GM15510 (cell line): Measurements from ENCODE around the gene ARL5A.

Experiments used
- POLR2A ChIP-seq: IDR thresholded peaks from 3 replicates; pipeline ENCODE4 v1.6.1; 2011; ENCODE audit warnings: borderline replicate concordance; ENCODE audit not compliant: insufficient read length; ENCODE audit errors: extremely low read depth

ARL5A gene

DNA sequence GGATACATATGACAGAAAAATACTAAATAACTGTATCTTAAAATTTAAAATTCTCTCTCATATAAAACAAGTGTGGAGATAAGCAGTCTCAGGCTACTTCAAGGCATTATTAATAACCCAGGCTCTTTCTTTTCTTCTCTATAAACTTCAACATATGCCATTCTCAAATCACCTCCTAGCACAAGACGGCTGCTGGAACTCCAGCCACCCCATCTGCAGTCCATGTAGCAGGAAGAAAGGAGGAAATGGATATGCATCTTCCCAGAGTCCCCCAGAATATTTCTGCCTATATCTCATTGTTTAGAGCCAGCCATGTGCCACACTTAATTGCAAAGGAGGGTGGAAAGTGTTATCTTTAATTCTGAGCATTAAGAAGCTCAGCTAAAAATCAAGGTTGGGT, 58.6 kb downstream of the ARL5A start:
- TF ChIP-seq POLR2A, result no peak

DNA sequence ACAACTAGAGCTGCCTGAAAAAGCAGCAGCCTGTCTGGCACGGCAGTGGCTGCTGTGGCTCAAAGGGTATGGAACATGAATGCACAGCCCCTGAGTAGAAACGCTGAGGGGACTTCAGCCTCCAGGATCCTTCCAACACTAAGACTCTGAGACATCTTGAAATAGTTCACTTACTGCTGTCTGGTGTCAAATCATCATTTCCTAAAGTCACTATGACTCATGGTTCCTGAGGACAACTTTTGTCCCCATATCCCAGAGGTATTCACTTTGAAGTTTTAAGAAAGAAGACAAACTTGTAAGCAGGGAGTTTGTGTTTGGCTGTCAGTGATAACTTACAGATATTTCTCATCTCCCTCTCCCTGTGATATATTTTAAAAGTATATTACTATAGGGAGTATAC, 60.7 kb downstream of the ARL5A start:
- no peak for TF ChIP-seq POLR2A

DNA sequence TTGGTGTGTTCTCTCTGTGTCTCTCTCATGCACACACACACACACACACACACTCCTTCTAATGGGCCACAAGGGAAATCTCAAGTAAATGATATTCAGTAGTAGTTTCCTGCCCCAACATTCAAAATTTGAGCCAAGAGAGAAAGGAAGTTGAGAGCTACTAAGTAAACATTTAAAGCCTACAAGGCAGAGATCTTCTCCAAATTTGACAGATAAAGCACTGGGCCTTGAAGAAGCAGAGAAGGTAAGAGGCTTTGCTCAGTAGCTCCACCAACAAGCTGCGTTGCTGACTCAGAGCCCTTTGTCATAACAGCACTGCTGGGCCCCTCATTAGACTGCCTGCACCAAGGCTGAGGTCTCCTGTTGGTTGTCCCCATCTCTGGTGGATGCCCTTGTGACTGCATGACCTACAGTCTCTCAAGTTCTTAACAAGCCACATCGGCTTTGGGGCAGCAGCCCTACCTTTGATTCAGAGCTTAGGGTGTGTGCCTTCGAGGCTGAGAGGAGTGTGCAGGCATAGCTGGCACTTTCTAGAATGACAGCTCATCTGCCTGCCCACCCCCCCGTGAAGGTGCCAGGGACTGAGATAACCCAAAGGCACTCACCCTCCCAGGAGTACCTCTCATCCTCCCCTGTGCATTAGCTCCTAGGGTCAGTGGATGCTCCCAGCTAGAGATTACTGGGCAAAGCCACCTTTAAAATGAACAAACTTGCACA, 61.6 kb downstream of the ARL5A start:
- no peak for TF ChIP-seq POLR2A

DNA sequence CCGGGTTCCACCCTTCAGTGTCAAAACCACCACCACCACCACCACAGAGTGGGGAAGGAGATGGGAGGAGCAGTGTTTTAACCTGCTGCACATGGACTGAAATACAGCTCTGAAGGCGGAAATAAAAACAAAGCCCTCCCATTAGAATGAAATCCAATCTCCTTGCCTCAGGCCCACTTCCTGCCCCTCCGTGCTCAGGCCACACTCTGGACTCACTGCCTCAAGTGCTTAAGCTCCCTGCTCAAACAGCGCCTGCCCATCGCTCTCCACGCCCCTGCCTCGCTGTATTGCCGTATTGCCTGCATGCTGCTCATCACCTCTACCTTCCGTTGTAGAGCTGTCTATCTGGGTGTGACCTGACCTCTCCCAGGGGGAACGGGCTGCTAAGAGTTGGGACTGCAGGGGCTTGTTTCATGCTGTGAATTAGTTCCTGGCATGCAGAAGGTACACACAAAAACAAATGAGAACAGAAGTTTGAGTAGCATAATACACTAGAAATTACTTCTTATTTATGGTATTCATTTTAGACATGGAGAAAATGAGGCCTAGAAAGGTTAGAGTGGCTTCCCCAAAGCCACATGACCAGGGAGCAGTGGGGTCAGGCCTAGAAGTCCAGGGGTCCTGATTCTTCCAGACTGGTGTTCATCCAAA, 62.3 kb downstream of the ARL5A start:
- no peak for TF ChIP-seq POLR2A

DNA sequence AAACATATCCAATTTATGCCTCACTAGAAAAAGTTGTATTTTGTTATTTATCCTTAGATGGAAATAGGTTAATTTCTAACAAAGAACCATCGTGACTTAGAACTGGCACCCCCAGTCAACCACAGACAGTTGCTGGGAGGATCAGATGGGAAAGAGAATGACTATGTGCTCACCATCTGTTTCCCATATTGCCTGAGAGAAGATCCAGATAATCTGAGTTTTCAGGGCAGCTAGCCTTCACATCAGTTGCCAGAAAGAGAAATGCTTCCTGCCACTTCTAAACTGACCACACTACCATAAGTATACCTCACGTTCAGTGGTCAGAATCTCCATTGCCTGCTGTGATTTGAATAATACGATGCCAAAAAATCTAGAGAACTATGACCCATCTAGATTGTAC, 65.5 kb downstream of the ARL5A start:
- TF ChIP-seq POLR2A, result no peak

DNA sequence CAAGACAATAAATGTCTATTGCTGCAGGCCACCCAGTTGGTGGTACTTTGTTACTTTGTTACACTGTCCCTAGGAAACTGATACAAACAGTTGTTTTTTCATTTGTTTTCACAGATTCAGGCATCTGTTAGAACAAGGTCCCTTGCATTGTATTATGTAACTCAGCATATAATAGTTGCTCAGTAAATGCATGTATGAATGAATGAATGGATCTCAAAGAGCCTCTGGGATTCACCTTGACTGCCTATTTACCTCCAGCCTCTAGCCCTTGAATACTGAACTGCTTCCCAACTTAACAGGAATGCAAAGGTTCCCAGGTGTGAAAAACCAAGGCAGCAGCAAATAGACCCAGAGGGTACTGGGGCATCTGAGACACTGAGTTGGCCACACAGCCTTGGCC, 66.5 kb downstream of the ARL5A start:
- TF ChIP-seq POLR2A, result no peak

DNA sequence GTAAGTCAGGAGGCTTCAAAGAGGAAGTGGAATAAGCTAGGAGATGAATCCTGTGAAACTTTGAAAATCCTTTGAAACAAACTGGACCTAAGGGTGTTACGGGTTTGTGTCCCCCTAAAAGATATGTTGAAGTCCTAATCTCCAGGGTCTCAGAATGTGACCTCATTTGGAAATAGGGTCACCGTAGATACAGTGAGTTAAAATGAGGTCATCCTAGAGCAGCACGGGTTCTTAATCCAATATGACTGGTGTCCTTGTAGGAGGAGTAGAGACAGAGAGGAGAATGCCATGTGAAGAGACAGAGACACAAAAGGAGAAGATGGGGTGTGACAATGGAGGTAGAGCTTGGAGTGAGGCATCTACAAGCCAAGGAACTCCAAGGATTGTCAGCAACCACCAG, 67.0 kb downstream of the ARL5A start:
- TF ChIP-seq POLR2A, result no peak

DNA sequence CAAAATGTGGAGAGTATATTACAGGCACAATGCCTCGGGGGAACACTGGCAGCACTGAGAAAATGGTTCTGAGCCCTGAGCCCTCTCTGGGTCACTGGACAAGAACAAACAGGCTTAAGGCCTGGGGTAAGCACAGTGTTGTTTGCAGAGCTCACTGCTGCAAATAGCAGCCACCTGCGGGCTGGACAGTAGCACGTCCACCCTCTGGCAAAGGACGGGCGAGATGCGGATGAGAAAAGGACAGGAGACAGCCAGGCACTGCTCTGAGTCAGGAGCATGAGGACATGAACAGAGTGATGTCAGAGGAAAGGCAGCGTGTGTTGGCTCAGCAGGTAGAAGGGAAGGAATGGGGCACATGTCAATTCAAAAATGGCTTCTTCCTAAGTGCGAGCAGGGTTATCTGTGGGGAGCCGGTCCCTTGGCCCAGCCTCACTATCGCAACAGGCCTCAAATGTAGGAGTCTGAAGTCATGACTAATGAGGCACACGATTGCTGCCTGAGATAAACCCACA, 68.0 kb downstream of the ARL5A start:
- no peak for TF ChIP-seq POLR2A

DNA sequence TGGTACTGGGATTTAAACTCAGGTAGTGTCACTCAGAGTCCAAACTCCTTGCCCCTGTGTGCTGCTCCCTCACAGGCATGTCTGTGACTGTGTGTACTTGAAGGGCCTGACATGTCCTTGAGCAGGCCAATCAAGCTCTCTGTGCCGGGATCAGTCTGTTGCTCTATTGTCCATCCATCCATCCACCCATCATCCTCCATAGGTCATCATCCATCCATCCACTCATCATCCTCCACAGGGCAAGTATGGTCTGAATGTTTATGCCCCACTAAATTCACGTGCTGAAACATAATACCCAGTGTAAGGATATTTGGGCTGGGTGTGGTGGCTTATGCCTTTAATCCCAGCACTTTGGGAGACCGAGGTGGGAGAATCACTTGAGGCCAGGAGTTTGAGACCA, 69.5 kb downstream of the ARL5A start:
- TF ChIP-seq POLR2A, result no peak

DNA sequence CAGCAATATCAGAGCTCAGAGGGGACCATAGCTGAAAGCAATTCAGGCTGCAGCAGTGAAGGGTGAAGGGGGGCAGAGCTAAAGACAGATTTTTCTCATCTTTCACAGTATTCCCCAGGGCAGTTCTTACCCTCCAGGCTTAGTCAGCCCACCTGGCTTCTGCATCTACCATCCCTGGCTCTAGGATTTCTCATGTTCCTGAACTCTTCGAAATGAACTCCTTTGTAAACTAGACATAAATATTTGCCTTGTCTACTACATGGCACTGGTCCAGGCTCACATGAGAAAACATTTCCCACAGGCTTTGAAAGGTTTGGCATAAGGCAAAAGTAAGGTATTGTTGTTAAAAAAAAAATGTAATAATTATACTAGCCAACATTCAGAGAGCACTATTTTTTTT, 70.4 kb downstream of the ARL5A start:
- TF ChIP-seq POLR2A, result no peak

DNA sequence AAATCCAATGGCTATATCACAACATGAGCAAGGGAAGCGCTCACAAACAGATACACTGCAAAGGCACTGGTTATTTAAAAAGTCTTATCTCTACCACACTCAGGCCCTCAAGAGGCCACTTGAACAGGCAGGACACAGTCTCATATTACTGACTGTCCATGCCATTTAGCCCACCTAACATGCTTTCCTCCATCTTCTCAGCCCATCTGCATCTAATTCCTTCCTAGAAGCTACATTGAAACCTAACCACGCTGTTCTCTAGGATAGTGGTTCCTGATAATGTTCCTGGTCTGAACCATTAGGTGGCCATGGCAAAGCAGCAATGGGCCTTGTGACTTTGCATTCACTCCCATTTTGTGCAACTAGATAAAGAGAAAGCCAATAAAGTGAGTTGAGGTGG, 71.4 kb downstream of the ARL5A start:
- no peak for TF ChIP-seq POLR2A

DNA sequence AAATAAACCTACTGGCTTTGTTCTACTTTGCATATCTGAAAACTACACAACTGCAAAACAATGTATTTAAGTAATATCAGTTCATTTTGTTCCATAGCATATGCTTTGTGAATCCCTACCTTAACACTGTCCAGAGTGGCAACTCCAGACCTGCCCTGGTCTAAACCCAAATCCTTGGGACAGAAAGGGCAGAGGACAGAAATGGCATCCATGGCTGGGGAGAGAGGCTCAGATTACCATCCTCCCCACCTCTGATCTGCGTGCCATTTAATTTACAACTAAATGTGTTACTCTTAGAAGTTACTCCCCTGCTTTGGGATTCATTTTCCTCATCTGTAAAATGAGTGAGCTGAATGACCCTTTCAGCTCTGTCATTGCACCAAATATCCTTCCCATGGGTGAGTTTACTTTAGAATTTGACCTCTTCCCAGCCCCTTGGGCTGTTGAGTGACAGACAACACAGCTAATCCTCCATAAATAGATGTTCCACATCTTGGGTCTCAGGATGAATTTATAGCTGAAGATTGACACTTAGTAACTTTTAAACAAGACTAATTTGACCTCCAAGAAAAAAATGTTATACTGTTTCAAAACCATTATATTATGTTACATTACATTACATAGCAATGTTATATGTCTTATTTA, 73.8 kb downstream of the ARL5A start:
- TF ChIP-seq POLR2A, result no peak

DNA sequence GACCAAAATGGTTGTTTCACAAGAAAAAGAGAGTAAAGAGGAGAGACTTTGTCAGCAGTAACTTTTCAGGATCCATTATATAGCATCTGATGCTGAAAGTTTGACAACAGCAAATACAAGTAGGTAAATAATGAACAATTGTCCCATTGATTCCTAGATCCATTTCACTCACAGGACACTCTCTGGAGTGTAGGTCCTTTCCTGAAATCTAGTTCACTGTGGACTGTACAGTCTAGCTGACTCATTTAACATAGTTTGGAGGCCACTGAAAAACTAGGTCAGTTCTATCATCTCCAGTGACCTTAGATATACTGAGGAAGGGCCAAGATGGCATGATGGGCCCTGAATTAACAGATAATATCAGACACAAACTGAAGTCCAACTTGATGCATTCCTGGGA, 74.7 kb downstream of the ARL5A start:
- TF ChIP-seq POLR2A, result no peak
